VCaP (cell line): ENCODE measurements around the gene RBMS3.

Experiments
- H3K27ac ChIP-seq: fragments of 450-650 bp; 2 replicates; pipeline ENCODE4 v1.5.1; 2017
- CTCF ChIP-seq: fragments of 450-650 bp; conservative IDR thresholded peaks from 2 replicates; pipeline ENCODE4 v1.5.1; 2017; ENCODE audit warnings: mild to moderate bottlenecking, moderate library complexity

Gene RBMS3

DNA sequence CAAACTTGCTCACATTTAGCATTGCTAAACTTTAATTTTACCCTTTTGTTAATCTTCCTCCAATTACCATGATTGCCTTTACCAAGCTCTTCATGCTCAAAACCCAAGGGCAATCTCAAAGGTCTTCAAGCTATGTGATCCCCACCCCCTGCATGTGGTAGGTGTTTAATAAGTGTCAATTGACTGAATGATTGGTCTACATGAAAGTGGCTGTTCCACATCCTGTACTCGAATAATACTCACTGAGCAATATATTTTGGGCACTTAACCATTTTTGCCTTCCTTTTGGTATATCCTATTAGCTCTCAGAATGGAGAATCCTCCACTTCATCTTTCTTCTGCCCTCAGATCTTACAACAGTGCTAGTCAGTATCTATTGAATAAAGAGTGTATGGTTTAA lies 17.1 kb downstream of the RBMS3 start:
- TF ChIP-seq CTCF = no peak
- no peak overlapping the region for H3K27ac ChIP-seq

GRCh38 chr3:29301332-29302019 lies 20.6 kb downstream of the RBMS3 start:
- no peak for TF ChIP-seq CTCF
- no peak overlapping the region for H3K27ac ChIP-seq

- no peak overlapping the region for H3K27ac ChIP-seq
- no peak for TF ChIP-seq CTCF
These were observed 21.7 kb downstream of the RBMS3 start for GRCh38 chr3:29302619-29303018.

DNA sequence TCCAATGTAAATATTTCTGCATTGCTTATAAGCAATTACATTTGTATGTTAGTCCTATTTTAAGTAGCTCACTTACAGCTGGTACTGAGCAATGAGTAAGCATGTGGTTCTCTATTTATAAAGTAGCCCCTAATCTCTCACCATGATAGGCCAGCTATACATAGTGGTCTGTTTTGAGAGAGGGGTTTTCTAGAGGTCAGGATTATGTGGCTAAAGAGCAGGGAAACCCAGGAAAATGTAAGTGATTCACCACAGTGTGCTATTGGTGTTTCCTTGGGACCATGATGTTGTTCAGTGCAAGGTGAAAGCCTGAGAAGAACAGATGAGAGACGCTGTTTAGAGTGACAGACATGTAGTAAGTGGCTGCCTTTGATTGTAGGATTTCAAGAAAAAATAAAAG lies 26.4 kb downstream of the RBMS3 start:
- no peak for TF ChIP-seq CTCF
- no peak overlapping the region for H3K27ac ChIP-seq

- no peak overlapping the region for H3K27ac ChIP-seq
- no peak for TF ChIP-seq CTCF
These were observed 30.0 kb downstream of the RBMS3 start for GRCh38 chr3:29310865-29311264.

DNA sequence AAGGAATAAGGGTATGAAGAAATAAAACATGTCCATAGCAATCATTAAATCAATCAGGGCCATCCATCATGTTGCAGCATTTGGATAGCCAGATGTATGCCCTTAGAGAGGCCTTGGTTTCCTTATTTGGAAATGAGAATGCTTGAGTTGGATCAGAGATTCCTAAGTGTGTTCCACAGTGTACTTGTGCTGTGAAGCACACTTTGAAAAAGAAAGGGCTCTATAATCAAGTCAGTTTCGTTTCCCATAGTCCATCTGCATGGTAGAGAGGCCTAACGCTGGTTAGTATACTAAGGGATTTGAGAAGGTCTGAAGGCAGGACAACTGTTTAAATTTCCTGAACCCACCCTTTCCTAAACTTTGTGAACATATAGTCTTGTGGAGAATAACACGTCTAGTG lies 30.9 kb downstream of the RBMS3 start:
- H3K27ac ChIP-seq = no peak overlapping the region
- no peak for TF ChIP-seq CTCF

DNA sequence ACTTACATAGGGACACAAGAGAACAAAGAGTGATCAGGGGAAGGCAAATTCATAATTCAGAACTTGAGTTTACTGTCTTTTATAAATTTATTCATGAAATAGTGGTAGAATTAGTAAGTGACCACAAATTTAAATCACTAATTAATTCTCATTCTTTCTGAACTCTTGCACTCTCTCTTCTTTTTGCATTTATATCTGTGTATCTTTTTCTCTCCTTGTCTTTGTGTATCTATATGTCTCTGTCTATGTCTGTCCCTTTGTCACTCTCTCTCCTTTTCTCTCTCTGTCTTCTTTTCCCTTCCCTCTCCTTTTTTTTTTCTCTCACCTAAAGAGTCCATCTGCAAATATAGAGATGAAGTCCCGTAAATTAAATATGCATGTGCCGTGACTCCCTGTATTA lies 31.5 kb downstream of the RBMS3 start:
- no peak for TF ChIP-seq CTCF
- H3K27ac ChIP-seq = no peak overlapping the region
